Esophagus muscularis mucosa (tissue), 4 donors: ENCODE data around the gene FOXO3.

ENCODE experiments used
- EP300 ChIP-seq: sonication (generic); formaldehyde crosslinking; IDR thresholded peaks from one replicate; pipeline ENCODE4 v1.6.1; 2017; ENCODE audit warnings: antibody characterized with exemption
- POLR2A ChIP-seq: fragments of 450-650 bp; IDR thresholded peaks from one replicate; pipeline ENCODE4 v1.6.1; 2017; ENCODE audit warnings: antibody characterized with exemption, moderate library complexity, mild to moderate bottlenecking, low read depth
- POLR2AphosphoS5 ChIP-seq, 2 donors: sonication (generic); formaldehyde crosslinking; IDR thresholded peaks; one replicate each; pipeline ENCODE4 v1.6.1; 2017; ENCODE audit warnings: antibody characterized with exemption in 2 of 2
- TF ChIP-seq, protein P1 (sequence below), 3 experiments: fragments of 200-600 bp in 2 of 3; fragments of 450-650 bp in 1 of 3; sonication (generic) in 2 of 3; IDR thresholded peaks; one replicate each; pipeline ENCODE4 v1.5.1; 2017 to 2019; ENCODE audit warnings: antibody characterized with exemption in 3 of 3, mild to moderate bottlenecking in 2 of 3, moderate library complexity in 1 of 3

DNA sequence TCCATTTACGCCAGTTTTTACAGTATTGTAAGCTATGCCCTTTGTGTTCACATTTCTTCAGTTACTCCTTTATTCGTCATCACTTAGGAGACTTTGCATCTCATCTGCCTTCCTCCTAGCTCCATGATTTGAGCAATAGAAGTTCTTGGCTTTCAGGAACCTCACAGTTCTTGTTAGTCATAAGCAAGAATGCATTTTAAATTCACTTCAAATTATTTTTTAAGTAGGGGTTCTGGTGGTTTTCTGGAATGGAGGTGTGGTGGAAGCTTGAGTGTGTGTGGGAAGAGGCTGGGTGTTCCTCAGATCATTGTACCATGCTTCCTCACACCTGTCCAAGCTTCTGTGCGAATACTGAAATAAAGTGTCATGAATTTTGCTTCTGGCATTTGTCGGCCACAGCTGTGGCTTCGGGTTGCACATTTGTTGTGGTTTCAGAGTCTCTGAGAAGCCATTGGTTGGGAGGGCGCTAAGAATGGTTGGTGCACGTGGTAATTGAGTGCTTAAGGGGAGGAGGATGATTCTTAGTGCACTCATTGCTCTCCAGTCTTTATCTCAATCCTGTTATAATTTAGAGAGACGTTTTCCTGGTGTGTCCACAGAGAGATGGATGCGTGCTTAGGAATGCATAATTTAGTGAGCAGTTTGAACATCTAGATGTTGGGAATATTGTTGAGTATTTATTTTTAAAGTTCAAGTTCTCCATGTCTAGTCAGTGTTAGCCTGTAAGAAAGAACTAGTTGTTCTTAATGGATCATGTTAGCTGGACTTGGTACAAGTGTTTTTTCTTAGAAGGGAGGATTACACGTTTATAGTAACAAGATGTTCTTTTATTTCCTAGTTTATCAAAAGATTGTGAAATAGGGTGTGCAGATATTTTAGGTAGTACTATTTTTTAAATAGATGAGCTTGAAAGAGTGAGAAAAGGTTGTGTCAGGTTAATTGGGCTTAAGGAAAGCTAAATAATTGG lies 31.9 kb downstream of the FOXO3 start:
- TF ChIP-seq, protein P1, sequence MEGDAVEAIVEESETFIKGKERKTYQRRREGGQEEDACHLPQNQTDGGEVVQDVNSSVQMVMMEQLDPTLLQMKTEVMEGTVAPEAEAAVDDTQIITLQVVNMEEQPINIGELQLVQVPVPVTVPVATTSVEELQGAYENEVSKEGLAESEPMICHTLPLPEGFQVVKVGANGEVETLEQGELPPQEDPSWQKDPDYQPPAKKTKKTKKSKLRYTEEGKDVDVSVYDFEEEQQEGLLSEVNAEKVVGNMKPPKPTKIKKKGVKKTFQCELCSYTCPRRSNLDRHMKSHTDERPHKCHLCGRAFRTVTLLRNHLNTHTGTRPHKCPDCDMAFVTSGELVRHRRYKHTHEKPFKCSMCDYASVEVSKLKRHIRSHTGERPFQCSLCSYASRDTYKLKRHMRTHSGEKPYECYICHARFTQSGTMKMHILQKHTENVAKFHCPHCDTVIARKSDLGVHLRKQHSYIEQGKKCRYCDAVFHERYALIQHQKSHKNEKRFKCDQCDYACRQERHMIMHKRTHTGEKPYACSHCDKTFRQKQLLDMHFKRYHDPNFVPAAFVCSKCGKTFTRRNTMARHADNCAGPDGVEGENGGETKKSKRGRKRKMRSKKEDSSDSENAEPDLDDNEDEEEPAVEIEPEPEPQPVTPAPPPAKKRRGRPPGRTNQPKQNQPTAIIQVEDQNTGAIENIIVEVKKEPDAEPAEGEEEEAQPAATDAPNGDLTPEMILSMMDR (IDR thresholded peaks at IDR 0.05): no peak
- peak; percentile 66 to 74 for TF ChIP-seq POLR2AphosphoS5 (IDR thresholded peaks at IDR 0.05)
- TF ChIP-seq POLR2A: no peak
- no peak for TF ChIP-seq EP300
